BLaER1 (cell line): ENCODE results near the gene DLG2.

Experiments used
- H3K27ac ChIP-seq: shearing (Covaris generic); formaldehyde crosslinking; 2 replicates; pipeline ENCODE4 v1.8.1; 2022
- H3K27me3 ChIP-seq: shearing (Covaris generic); formaldehyde crosslinking; 2 replicates; pipeline ENCODE4 v1.8.1; 2022
- H3K36me3 ChIP-seq: shearing (Covaris generic); formaldehyde crosslinking; 2 replicates; pipeline ENCODE4 v1.8.1; 2022
- H3K4me1 ChIP-seq: shearing (Covaris generic); formaldehyde crosslinking; 2 replicates; pipeline ENCODE4 v1.8.1; 2022
- H3K4me2 ChIP-seq: shearing (Covaris generic); formaldehyde crosslinking; 2 replicates; pipeline ENCODE4 v1.8.1; 2022
- H3K4me3 ChIP-seq: shearing (Covaris generic); formaldehyde crosslinking; 2 replicates; pipeline ENCODE4 v1.8.1; 2022
- H3K9ac ChIP-seq: shearing (Covaris generic); formaldehyde crosslinking; 2 replicates; pipeline ENCODE4 v1.8.1; 2022
- H3K9me3 ChIP-seq: shearing (Covaris generic); formaldehyde crosslinking; 2 replicates; pipeline ENCODE4 v1.8.1; 2022
- H4K20me1 ChIP-seq: shearing (Covaris generic); formaldehyde crosslinking; 2 replicates; pipeline ENCODE4 v1.8.1; 2022
- Cebpa-rat ChIP-seq: shearing (Covaris generic); IDR thresholded peaks from 2 replicates; pipeline ENCODE4 v1.8.1; 2022

Gene DLG2

DNA sequence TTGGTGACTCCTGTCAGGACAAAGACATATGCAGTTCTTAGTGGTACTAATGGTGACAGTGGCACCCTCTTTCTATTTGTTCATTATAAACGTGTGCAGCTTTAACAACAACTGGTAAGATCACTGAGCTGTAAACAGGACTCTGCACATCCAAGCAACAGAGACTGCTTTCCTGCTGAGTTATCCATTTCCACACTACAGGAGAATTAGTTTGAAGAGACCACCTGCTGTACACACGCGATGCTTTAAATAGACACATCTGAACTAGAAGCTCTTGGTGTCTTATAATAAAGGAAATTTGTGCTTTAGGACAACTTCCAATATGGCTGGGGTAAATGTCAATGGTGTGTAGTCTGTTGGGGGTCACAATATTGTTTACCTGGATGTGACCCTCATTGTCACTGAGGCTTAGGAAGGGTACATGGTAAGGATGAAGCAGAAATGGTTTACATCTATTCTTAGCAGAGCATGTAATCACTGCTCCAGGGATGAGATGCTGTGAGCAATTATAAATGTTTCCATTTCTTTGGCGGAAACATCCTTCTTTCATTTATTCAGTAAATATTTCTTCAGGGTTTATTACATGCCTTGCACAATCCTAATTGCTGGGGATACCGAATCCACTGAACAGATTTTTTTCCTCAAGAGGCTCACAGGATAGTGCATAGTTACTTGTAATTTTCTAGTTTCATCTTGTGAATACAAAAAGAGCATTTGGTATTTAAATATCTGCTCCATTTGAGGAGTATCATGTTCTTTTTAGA is 1987.0 kb downstream of the DLG2 start:
- Histone ChIP-seq H3K4me2 (no peak overlapping the region), H3K4me1 (peaks cover 10% of the 10 kb centered on the region), H3K9ac (no peak overlapping the region), H3K27me3 (no peaks in the 10 kb centered on the region), H3K4me3 (no peak overlapping the region), H4K20me1 (no peaks in the 10 kb centered on the region), H3K36me3 (no peaks in the 10 kb centered on the region), H3K27ac (no peak overlapping the region), H3K9me3 (no peaks in the 10 kb centered on the region)
- TF ChIP-seq Cebpa-rat: no peak

DNA sequence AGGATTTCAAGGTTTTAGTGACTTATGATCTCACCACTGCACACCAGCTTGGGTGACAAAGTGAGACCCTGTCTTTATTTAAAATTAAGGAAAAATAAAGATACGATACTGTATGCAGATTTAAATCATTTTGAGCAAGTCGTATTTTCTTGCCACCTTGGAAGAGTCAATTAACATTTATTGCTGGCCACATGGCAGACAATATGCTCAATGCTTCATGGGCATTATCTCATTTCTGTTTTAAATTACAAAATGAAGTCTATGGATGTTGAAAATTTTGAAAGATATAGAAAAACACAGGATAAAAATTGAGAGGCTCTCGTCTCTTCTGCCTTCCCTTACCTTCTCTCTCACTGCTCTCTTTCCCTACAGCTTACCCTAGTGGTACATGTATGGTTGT is 1992.0 kb downstream of the DLG2 start:
- H3K4me3 ChIP-seq: no peak overlapping the region
- no peaks in the 10 kb centered on the region for H3K27me3 ChIP-seq
- H3K9ac ChIP-seq: no peak overlapping the region
- H3K27ac ChIP-seq: no peak overlapping the region
- no peaks in the 10 kb centered on the region for H3K36me3 ChIP-seq
- no peaks in the 10 kb centered on the region for H3K4me1 ChIP-seq
- TF ChIP-seq Cebpa-rat: no peak
- no peaks in the 10 kb centered on the region for H3K9me3 ChIP-seq
- H3K4me2 ChIP-seq: no peak overlapping the region
- no peaks in the 10 kb centered on the region for H4K20me1 ChIP-seq

GRCh38 chr11:83630211-83630610 is 1996.9 kb downstream of the DLG2 start:
- H3K4me3 ChIP-seq: no peak overlapping the region
- H3K36me3 ChIP-seq: no peaks in the 10 kb centered on the region
- H3K27me3 ChIP-seq: no peaks in the 10 kb centered on the region
- no peak overlapping the region for H3K4me2 ChIP-seq
- H3K9me3 ChIP-seq: no peaks in the 10 kb centered on the region
- TF ChIP-seq Cebpa-rat: no peak
- H3K27ac ChIP-seq: no peak overlapping the region
- no peaks in the 10 kb centered on the region for H4K20me1 ChIP-seq
- no peak overlapping the region for H3K9ac ChIP-seq
- H3K4me1 ChIP-seq: no peaks in the 10 kb centered on the region

GRCh38 chr11:83629775-83630174 is 1997.4 kb downstream of the DLG2 start:
- no peaks in the 10 kb centered on the region for H3K27me3 ChIP-seq
- H3K4me1 ChIP-seq: no peaks in the 10 kb centered on the region
- no peak overlapping the region for H3K4me3 ChIP-seq
- H3K9ac ChIP-seq: no peak overlapping the region
- H3K36me3 ChIP-seq: no peaks in the 10 kb centered on the region
- H4K20me1 ChIP-seq: no peaks in the 10 kb centered on the region
- no peak overlapping the region for H3K27ac ChIP-seq
- H3K9me3 ChIP-seq: no peaks in the 10 kb centered on the region
- no peak overlapping the region for H3K4me2 ChIP-seq
- TF ChIP-seq Cebpa-rat: no peak

DNA sequence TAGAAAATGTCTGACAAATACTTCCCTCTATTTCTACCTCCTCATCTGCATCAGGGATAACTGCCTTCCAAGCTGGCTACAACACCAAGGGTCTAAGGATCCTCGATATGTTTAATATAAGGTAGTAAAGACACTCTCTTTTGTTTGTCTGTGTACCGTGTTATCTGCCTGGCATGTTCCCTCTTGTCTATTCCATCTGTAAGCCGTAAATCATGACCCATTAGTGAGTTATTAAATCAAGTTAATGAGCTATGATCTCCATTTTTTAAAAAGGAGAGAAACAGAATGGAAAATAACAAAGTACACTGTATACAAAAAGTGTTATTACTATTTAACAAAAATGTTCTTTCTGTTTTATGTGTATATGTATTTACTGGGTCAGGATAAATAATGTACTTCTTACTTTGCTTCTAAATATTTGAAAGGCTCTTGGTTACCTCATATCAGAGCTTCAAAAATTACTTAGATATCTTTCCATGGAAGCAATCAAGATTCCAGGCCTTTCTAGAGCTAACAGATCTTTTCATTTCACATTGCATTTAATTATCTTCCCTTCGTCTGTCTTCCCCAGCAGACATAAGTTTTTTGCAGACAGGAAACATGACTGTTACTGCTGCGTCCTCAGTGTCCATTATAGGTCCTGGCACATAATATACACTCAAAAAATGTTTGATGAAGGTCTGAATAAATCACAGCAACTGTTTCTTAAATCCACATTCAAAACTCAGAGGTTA is 1998.4 kb downstream of the DLG2 start:
- Histone ChIP-seq H3K4me3 (no peak overlapping the region), H4K20me1 (no peaks in the 10 kb centered on the region), H3K4me1 (no peaks in the 10 kb centered on the region), H3K27me3 (no peaks in the 10 kb centered on the region), H3K36me3 (no peaks in the 10 kb centered on the region), H3K9me3 (no peaks in the 10 kb centered on the region), H3K9ac (no peak overlapping the region), H3K27ac (no peak overlapping the region), H3K4me2 (no peak overlapping the region)
- no peak for TF ChIP-seq Cebpa-rat

DNA sequence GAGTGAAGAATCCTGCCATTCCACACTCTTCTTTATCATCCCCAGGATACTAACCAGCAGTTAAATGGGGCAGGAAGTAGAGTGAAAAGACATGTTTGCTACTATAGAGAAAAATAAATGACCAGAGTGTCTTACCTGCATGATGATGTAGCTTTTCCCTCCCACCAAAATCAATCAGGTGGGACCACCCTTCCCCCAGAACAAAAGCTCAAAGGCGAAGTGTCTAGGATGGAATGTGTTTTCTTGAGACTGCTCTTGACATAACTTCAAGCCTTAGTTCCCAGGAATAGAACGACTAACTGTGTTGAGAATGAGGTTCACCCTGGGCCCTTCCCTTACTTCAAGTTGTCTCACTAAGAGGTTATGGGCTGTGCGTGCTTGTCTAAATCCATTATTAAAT is 2001.8 kb downstream of the DLG2 start:
- no peaks in the 10 kb centered on the region for H3K27me3 ChIP-seq
- no peak for TF ChIP-seq Cebpa-rat
- no peak overlapping the region for H3K9ac ChIP-seq
- no peaks in the 10 kb centered on the region for H4K20me1 ChIP-seq
- H3K4me2 ChIP-seq: no peak overlapping the region
- H3K4me3 ChIP-seq: no peak overlapping the region
- no peaks in the 10 kb centered on the region for H3K36me3 ChIP-seq
- no peaks in the 10 kb centered on the region for H3K4me1 ChIP-seq
- no peaks in the 10 kb centered on the region for H3K9me3 ChIP-seq
- H3K27ac ChIP-seq: no peak overlapping the region

DNA sequence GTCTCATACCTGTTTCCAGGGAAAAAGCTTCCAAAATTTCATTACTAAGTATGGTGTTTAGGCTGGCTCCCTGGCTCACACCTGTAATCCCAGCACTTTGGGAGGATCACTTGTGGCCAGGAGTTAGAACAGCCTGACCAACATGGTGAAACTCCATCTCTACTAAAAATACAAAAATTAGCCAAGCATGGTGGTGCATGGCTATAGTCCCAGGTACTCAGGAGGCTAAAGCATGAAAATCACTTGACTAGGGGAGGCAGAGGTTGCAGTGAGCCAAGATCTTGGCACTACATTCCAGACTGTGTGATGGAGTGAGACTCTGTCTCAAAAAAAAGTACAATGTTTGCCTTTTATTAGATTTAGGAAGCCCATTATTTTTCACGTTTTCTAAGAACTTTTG is 2009.5 kb downstream of the DLG2 start:
- no peaks in the 10 kb centered on the region for H3K4me1 ChIP-seq
- TF ChIP-seq Cebpa-rat: no peak
- no peak overlapping the region for H3K4me2 ChIP-seq
- H4K20me1 ChIP-seq: no peaks in the 10 kb centered on the region
- no peaks in the 10 kb centered on the region for H3K36me3 ChIP-seq
- H3K27me3 ChIP-seq: no peaks in the 10 kb centered on the region
- H3K9me3 ChIP-seq: no peaks in the 10 kb centered on the region
- no peak overlapping the region for H3K4me3 ChIP-seq
- no peak overlapping the region for H3K27ac ChIP-seq
- no peak overlapping the region for H3K9ac ChIP-seq

DNA sequence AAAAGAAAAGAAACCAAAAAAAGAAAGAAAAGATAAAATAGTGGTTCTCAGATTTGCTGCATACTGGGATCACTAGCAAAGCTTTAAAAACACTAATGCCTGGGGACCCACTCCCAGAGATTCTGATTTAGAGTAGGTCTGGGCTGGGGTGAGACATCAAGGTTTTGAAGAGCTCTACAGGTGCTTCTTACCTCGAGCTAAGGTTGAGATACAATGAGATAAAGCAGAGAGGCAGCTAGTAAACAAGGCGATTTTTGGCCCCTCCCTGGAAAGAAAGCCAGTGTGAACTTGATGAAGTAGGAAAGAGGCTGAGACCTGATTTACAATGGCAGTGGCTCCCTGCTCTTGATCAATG is 2013.4 kb downstream of the DLG2 start:
- Histone ChIP-seq H3K4me3 (no peak overlapping the region), H3K36me3 (no peaks in the 10 kb centered on the region), H4K20me1 (no peaks in the 10 kb centered on the region), H3K9ac (no peak overlapping the region), H3K27ac (no peak overlapping the region), H3K27me3 (no peaks in the 10 kb centered on the region), H3K9me3 (no peaks in the 10 kb centered on the region), H3K4me2 (no peak overlapping the region), H3K4me1 (no peaks in the 10 kb centered on the region)
- no peak for TF ChIP-seq Cebpa-rat

DNA sequence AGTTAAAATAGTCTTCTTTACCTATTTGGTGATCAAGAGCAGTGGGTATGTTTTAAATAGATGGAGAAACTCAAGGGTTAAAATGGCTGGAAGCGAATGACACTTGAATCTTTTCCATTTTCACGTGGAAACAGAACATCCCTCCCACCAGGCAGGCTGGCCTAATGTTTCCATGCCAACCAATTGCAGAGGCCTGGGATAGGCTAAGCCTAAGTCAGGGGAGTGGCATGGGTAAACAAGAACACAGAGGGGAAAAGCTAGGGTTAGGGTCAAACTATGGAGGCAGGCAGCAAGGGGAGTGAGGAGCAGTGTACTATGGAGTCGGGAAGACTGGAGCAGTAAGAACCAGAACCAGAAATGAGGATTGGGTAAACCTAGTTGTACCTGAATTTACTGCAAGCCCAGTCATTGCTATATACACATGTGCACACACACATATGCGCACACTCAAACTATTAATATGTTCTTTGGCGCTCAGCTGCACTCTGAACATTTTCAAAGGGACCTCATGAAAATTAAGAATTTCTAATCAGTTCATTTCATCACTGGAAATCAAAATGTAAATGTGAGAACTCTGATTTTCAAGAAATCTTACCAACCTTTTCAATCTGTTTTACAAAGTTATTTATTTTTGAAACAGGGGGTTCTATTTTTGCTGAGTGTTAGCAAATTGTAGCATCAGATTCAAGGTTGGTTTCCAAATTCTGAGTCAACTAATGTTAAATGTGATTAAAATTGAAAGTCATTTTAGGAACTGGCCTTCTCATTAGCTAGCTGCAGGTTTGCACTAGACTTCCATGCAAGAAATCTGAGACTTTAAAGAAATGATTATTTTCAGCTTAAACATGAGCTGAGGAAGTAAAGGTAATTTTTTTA is 2014.0 kb downstream of the DLG2 start:
- Histone ChIP-seq H4K20me1 (no peaks in the 10 kb centered on the region), H3K27me3 (no peaks in the 10 kb centered on the region), H3K4me3 (no peak overlapping the region), H3K36me3 (no peaks in the 10 kb centered on the region), H3K9me3 (no peaks in the 10 kb centered on the region), H3K27ac (no peak overlapping the region), H3K4me1 (no peaks in the 10 kb centered on the region), H3K4me2 (no peak overlapping the region), H3K9ac (no peak overlapping the region)
- TF ChIP-seq Cebpa-rat: no peak

DNA sequence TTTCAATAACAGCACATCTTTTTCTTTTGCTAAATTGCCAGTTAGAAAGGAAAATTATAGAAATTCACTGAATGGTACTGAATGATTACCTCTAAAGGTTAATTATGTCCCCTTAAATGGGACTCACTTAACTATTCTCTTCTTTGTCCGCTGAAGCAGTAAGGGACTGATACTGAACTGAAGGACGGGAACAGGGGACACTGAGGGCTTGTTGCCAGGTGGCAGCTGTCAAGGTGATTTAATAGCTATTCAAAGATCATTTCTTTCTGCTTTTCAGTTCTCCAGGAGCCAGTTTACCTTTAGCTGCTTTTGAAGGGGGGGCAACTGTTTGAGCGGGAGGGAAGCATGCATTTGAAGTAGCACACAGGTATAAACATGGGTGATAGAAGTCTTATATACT is 2015.5 kb downstream of the DLG2 start:
- no peaks in the 10 kb centered on the region for H3K27me3 ChIP-seq
- H4K20me1 ChIP-seq: no peaks in the 10 kb centered on the region
- no peaks in the 10 kb centered on the region for H3K9me3 ChIP-seq
- no peak for TF ChIP-seq Cebpa-rat
- no peaks in the 10 kb centered on the region for H3K4me1 ChIP-seq
- no peak overlapping the region for H3K4me3 ChIP-seq
- no peak overlapping the region for H3K9ac ChIP-seq
- no peak overlapping the region for H3K27ac ChIP-seq
- H3K4me2 ChIP-seq: no peak overlapping the region
- no peaks in the 10 kb centered on the region for H3K36me3 ChIP-seq
